ENCODE results near the gene TMEM263.

DNA sequence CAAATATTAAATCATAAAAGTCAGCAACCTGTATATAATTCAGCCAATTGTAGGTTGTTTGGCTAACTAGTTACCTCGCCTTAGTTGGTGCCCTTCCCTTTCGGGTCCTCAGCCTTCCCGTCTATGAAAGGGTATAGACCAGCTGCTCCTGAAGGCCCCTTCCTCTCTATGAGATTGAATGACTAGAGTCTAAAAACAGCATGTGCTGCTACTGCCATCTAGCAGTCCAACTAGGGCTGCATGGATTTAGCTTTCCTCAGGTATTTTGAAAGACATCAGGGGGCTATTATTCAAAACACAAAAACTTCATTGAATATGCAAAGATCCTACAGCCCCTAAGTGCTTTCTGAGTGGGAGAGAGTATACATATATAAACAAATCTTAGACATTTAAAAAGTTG is 37.0 kb upstream of the TMEM263 start:
- TF ChIP-seq EZH2 (IDR thresholded peaks at IDR 0.05) (no peak), POLR2AphosphoS5 (IDR thresholded peaks at IDR 0.05; ENCODE audit: borderline replicate concordance, low read depth, low read length) (no peak), FOXP2 (optimal IDR thresholded peaks at IDR 0.05; ENCODE audit: control extremely low read depth, extremely low read length, insufficient read depth) (no peak)

All from SK-N-MC (cell line).